ENCODE data around the gene CDYL. TPM values are rescaled to one million over a fixed set of nuclear protein-coding genes. Genes with fewer than 3 reads are reported as not detected.

Gene CDYL
- total RNA-seq, 1 donor from 2014 or later = 31.9 TPM

- no peak for TF ChIP-seq CTCF (IDR thresholded peaks at IDR 0.05)
- TF ChIP-seq POLR2AphosphoS5 (IDR thresholded peaks at IDR 0.05; ENCODE audit: insufficient read depth in 1 of 2, low read depth in 1 of 2) = no peak
- no peak for TF ChIP-seq POLR2A (IDR thresholded peaks at IDR 0.05)
- intact Hi-C loops (cut with DNase I) = no loop called here
- no peaks in the 10 kb centered on the region for H3K36me3 ChIP-seq
These were observed 23.7 kb downstream of the CDYL start for GRCh38 chr6:4799912-4800311.

GRCh38 chr6:4800662-4801061, 24.5 kb downstream of the CDYL start:
- TF ChIP-seq POLR2AphosphoS5 (IDR thresholded peaks at IDR 0.05; ENCODE audit: insufficient read depth in 1 of 2, low read depth in 1 of 2) (no peak), CTCF (IDR thresholded peaks at IDR 0.05) (no peak), POLR2A (IDR thresholded peaks at IDR 0.05) (no peak)
- H3K36me3 ChIP-seq = no peaks in the 10 kb centered on the region

More at GRCh38 chr6:4799912-4800311, 23.7 kb downstream of the CDYL start:
- peaks cover 29% of the 10 kb centered on the region for H3K4me1 ChIP-seq
- DNase-seq (ENCODE audit: extremely low spot score in 2 of 2) = no peak
- no peaks in the 10 kb centered on the region for H3K9me3 ChIP-seq
- H3K4me3 ChIP-seq = no peak overlapping the region
- no peak overlapping the region for H3K27ac ChIP-seq
- no peaks in the 10 kb centered on the region for H3K27me3 ChIP-seq

GRCh38 chr6:4801491-4802110, 25.4 kb downstream of the CDYL start:
- Histone ChIP-seq H3K4me1 (peaks cover 41% of the 10 kb centered on the region), H3K4me3 (no peak overlapping the region), H3K27me3 (no peaks in the 10 kb centered on the region), H3K9me3 (no peaks in the 10 kb centered on the region), H3K27ac (no peak overlapping the region), H3K36me3 (no peaks in the 10 kb centered on the region)
- TF ChIP-seq CTCF (IDR thresholded peaks at IDR 0.05) (no peak), POLR2A (IDR thresholded peaks at IDR 0.05) (no peak), POLR2AphosphoS5 (IDR thresholded peaks at IDR 0.05; ENCODE audit: insufficient read depth in 1 of 2, low read depth in 1 of 2) (no peak)
- intact Hi-C loops (cut with DNase I) = no loop called here
- no peak for DNase-seq (ENCODE audit: extremely low spot score in 2 of 2)

More at GRCh38 chr6:4800662-4801061, 24.5 kb downstream of the CDYL start:
- no peak overlapping the region for H3K4me3 ChIP-seq
- intact Hi-C loops (cut with DNase I) = no loop called here
- DNase-seq (ENCODE audit: extremely low spot score in 2 of 2) = no peak
- no peaks in the 10 kb centered on the region for H3K27me3 ChIP-seq
- H3K9me3 ChIP-seq = no peaks in the 10 kb centered on the region
- peaks cover 32% of the 10 kb centered on the region for H3K4me1 ChIP-seq
- H3K27ac ChIP-seq = no peak overlapping the region

- H3K9me3 ChIP-seq = no peaks in the 10 kb centered on the region
- no peak for DNase-seq (ENCODE audit: extremely low spot score in 2 of 2)
- TF ChIP-seq POLR2A (IDR thresholded peaks at IDR 0.05) (no peak), POLR2AphosphoS5 (IDR thresholded peaks at IDR 0.05; ENCODE audit: insufficient read depth in 1 of 2, low read depth in 1 of 2) (no peak), CTCF (IDR thresholded peaks at IDR 0.05) (no peak)
- intact Hi-C loops (cut with DNase I) = no loop called here
- no peak overlapping the region for H3K27ac ChIP-seq
- no peaks in the 10 kb centered on the region for H3K36me3 ChIP-seq
- H3K27me3 ChIP-seq = no peaks in the 10 kb centered on the region
- H3K4me3 ChIP-seq = no peak overlapping the region
- peaks cover 48% of the 10 kb centered on the region for H3K4me1 ChIP-seq
These were observed 26.2 kb downstream of the CDYL start for GRCh38 chr6:4802312-4802935.

GRCh38 chr6:4803343-4803744, 27.1 kb downstream of the CDYL start:
- no peak overlapping the region for H3K27ac ChIP-seq
- TF ChIP-seq POLR2AphosphoS5 (IDR thresholded peaks at IDR 0.05; ENCODE audit: insufficient read depth in 1 of 2, low read depth in 1 of 2) (no peak), CTCF (IDR thresholded peaks at IDR 0.05) (no peak), POLR2A (IDR thresholded peaks at IDR 0.05) (no peak)
- intact Hi-C loops (cut with DNase I) = no loop called here
- no peaks in the 10 kb centered on the region for H3K36me3 ChIP-seq
- DNase-seq (ENCODE audit: extremely low spot score in 2 of 2) = no peak
- H3K4me3 ChIP-seq = no peak overlapping the region
- H3K27me3 ChIP-seq = no peaks in the 10 kb centered on the region
- no peaks in the 10 kb centered on the region for H3K9me3 ChIP-seq
- H3K4me1 ChIP-seq = peaks cover 48% of the 10 kb centered on the region
